ENCODE measurements around the gene MSN. TPM values are rescaled to one million over a fixed set of nuclear protein-coding genes. Genes with fewer than 3 reads are reported as not detected.

Gene MSN
- total RNA-seq, 1 experiment from 2014 or later, result 308 TPM

DNA sequence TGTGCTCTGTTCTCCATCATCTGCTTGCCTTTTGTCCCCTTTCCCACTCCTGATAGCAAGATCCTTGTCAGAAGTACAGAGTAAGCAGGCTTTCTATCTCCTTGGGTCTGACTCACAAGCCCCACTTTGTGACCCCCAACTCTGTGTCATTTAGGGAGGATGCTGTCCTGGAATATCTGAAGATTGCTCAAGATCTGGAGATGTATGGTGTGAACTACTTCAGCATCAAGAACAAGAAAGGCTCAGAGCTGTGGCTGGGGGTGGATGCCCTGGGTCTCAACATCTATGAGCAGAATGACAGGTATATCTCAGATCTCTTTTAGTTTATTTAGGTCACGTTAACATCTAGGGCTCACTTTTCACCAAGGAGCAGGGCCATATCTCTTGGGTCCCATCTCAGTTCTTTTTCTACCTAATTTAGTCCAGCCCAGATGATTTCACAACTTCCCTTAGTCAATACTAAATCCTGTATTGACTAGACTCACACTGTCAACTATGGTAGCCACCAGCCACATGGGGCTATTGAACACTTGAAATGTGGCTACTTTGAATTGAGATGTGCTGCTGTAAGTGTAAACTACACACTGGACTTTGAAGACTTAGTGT lies 64.3 kb downstream of the MSN start:
- no peaks in the 10 kb centered on the region for H3K4me1 ChIP-seq (ENCODE audit: insufficient read depth, low read length)
- no TSS peak for BruUV-seq (replicated peaks)
- H3K27me3 ChIP-seq (ENCODE audit: low read length), result no peaks in the 10 kb centered on the region
- DNase-seq (no peak), ATAC-seq (no peak)
- H3K9me2 ChIP-seq (replicated peaks; ENCODE audit: low read length), result no peaks in the 10 kb centered on the region
- 0 out of 2 replicates have a peak, but pooled peaks cover 2% of the 10 kb centered on the region for H4K20me1 ChIP-seq (ENCODE audit: low read length)
- H3K4me2 ChIP-seq (ENCODE audit: low read length), result no peak overlapping the region
- ChIA-PET CTCF (no interaction called here), POLR2A (ENCODE audit: unreplicated experiment) (no interaction called here)
- TF ChIP-seq EZH2 (IDR thresholded peaks at IDR 0.05; ENCODE audit: low read length, unreplicated experiment), result no peak
- TF ChIP-seq EZH2phosphoT487 (IDR thresholded peaks at IDR 0.05; ENCODE audit: borderline replicate concordance, low read length), result no peak
- TF ChIP-seq, protein P1, sequence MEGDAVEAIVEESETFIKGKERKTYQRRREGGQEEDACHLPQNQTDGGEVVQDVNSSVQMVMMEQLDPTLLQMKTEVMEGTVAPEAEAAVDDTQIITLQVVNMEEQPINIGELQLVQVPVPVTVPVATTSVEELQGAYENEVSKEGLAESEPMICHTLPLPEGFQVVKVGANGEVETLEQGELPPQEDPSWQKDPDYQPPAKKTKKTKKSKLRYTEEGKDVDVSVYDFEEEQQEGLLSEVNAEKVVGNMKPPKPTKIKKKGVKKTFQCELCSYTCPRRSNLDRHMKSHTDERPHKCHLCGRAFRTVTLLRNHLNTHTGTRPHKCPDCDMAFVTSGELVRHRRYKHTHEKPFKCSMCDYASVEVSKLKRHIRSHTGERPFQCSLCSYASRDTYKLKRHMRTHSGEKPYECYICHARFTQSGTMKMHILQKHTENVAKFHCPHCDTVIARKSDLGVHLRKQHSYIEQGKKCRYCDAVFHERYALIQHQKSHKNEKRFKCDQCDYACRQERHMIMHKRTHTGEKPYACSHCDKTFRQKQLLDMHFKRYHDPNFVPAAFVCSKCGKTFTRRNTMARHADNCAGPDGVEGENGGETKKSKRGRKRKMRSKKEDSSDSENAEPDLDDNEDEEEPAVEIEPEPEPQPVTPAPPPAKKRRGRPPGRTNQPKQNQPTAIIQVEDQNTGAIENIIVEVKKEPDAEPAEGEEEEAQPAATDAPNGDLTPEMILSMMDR (conservative IDR thresholded peaks at IDR 0.05; ENCODE audit: low read depth, low read length), result no peak
- H3K9ac ChIP-seq (ENCODE audit: low read length), result no peak overlapping the region
- no peak overlapping the region for H2AFZ ChIP-seq (ENCODE audit: low read length)
- intact Hi-C loops (cut with micrococcal nuclease), result no loop called here
- H3K79me2 ChIP-seq (ENCODE audit: low read length), result peaks cover 12% of the 10 kb centered on the region
- no peak overlapping the region for H3K4me3 ChIP-seq (ENCODE audit: low read length)
- no peak overlapping the region for H3K27ac ChIP-seq (ENCODE audit: low read length)
- no peaks in the 10 kb centered on the region for H3K9me3 ChIP-seq (ENCODE audit: low read length)
- no peaks in the 10 kb centered on the region for H3F3A ChIP-seq (ENCODE audit: low read length, unreplicated experiment)
- peaks cover 79% of the 10 kb centered on the region for H3K36me3 ChIP-seq (ENCODE audit: low read depth, low read length)

DNA sequence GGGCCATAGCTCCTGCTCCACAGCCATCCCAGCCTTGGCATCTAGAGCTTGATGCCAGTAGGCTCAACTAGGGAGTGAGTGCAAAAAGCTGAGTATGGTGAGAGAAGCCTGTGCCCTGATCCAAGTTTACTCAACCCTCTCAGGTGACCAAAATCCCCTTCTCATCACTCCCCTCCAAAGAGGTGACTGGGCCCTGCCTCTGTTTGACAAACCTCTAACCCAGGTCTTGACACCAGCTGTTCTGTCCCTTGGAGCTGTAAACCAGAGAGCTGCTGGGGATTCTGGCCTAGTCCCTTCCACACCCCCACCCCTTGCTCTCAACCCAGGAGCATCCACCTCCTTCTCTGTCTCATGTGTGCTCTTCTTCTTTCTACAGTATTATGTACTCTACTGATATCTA lies 73.5 kb downstream of the MSN start:
- Histone ChIP-seq H3K27me3 (ENCODE audit: low read length) (no peaks in the 10 kb centered on the region), H3K27ac (ENCODE audit: low read length) (no peak overlapping the region), H3K9me3 (ENCODE audit: low read length) (no peaks in the 10 kb centered on the region), H3K4me3 (ENCODE audit: low read length) (no peak overlapping the region), H3K36me3 (ENCODE audit: low read depth, low read length) (peaks cover 57% of the 10 kb centered on the region), H2AFZ (ENCODE audit: low read length) (no peak overlapping the region), H3F3A (ENCODE audit: low read length, unreplicated experiment) (peaks cover 3% of the 10 kb centered on the region), H3K4me2 (ENCODE audit: low read length) (no peak overlapping the region), H3K4me1 (ENCODE audit: insufficient read depth, low read length) (peaks cover 8% of the 10 kb centered on the region; the same call in 1 of the 2 replicates), H4K20me1 (ENCODE audit: low read length) (no peaks in the 10 kb centered on the region), H3K79me2 (ENCODE audit: low read length) (no peaks in the 10 kb centered on the region), H3K9ac (ENCODE audit: low read length) (no peak overlapping the region), H3K9me2 (replicated peaks; ENCODE audit: low read length) (no peaks in the 10 kb centered on the region)
- BruUV-seq (replicated peaks), result no TSS peak
- no peak for ATAC-seq
- intact Hi-C loops (cut with micrococcal nuclease), result no loop called here
- DNase-seq, result no peak
- POLR2A ChIA-PET (ENCODE audit: unreplicated experiment), result no interaction called here
- no peak for TF ChIP-seq EZH2phosphoT487 (IDR thresholded peaks at IDR 0.05; ENCODE audit: borderline replicate concordance, low read length)
- TF ChIP-seq, protein P1 (conservative IDR thresholded peaks at IDR 0.05; ENCODE audit: low read depth, low read length), result no peak
- no peak for TF ChIP-seq EZH2 (IDR thresholded peaks at IDR 0.05; ENCODE audit: low read length, unreplicated experiment)
- CTCF ChIA-PET, result no interaction called here

DNA sequence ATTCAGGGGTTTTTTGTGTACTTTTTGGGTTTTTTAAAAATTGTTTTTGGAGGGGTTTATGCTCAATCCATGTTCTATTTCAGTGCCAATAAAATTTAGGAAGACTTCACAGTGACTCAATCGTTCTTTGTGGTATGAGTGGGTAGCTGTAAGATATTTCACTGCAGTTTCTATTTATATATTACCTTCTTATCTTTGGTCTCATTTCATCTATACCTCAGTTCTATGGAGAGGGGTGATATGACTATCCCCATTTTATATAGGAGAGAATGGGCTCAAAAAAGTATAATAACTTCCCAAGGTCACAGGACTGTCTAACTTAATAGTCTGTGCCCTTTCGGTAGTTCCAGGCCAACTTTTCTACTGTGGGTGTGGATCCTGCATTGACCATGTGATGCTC lies 74.4 kb downstream of the MSN start:
- BruUV-seq (replicated peaks), result no TSS peak
- POLR2A ChIA-PET (ENCODE audit: unreplicated experiment), result no interaction called here

More for the DNA sequence above, 74.4 kb downstream of the MSN start:
- Histone ChIP-seq H3K9ac (ENCODE audit: low read length) (no peak overlapping the region), H3K27me3 (ENCODE audit: low read length) (no peaks in the 10 kb centered on the region), H2AFZ (ENCODE audit: low read length) (no peak overlapping the region), H4K20me1 (ENCODE audit: low read length) (no peaks in the 10 kb centered on the region), H3K27ac (ENCODE audit: low read length) (no peak overlapping the region), H3K9me3 (ENCODE audit: low read length) (no peaks in the 10 kb centered on the region), H3F3A (ENCODE audit: low read length, unreplicated experiment) (peaks cover 3% of the 10 kb centered on the region), H3K79me2 (ENCODE audit: low read length) (no peaks in the 10 kb centered on the region), H3K4me2 (ENCODE audit: low read length) (no peak overlapping the region), H3K9me2 (replicated peaks; ENCODE audit: low read length) (no peaks in the 10 kb centered on the region), H3K4me3 (ENCODE audit: low read length) (no peak overlapping the region), H3K36me3 (ENCODE audit: low read depth, low read length) (peaks cover 51% of the 10 kb centered on the region), H3K4me1 (ENCODE audit: insufficient read depth, low read length) (peaks cover 8% of the 10 kb centered on the region; the same call in 1 of the 2 replicates)
- no peak for DNase-seq
- CTCF ChIA-PET, result no interaction called here
- no peak for ATAC-seq
- TF ChIP-seq EZH2 (IDR thresholded peaks at IDR 0.05; ENCODE audit: low read length, unreplicated experiment) (no peak), EZH2phosphoT487 (IDR thresholded peaks at IDR 0.05; ENCODE audit: borderline replicate concordance, low read length) (no peak)
- TF ChIP-seq, protein P1 (conservative IDR thresholded peaks at IDR 0.05; ENCODE audit: low read depth, low read length), result no peak
- intact Hi-C loops (cut with micrococcal nuclease), result no loop called here

All from PC-3 (cell line).